ENCODE results near the gene NR2F1.

Gene NR2F1

GRCh38 chr5:93577854-93578812, 4.9 kb upstream of the NR2F1 start:
- DNase-seq (ENCODE audit: low spot score) = peak; percentile 3

- DNase-seq (ENCODE audit: low spot score) = peak; percentile 56
Observed at GRCh38 chr5:93578813-93579691, 4.0 kb upstream of the NR2F1 start.

GRCh38 chr5:93579692-93580062, 3.3 kb upstream of the NR2F1 start:
- peak; percentile 50 for DNase-seq (ENCODE audit: low spot score)

GRCh38 chr5:93580063-93580926, 2.7 kb upstream of the NR2F1 start:
- DNase-seq (ENCODE audit: low spot score) = peak; percentile 49

GRCh38 chr5:93580927-93581445, 2.0 kb upstream of the NR2F1 start, which contains the start of gene NR2F1-AS1:
NR2F1-AS1 (minus strand) TSS chr5:93581219.
- no peak for DNase-seq (ENCODE audit: low spot score)

GRCh38 chr5:93582167-93582462, 907 bp upstream of the NR2F1 start:
- no peak for DNase-seq (ENCODE audit: low spot score)

GRCh38 chr5:93583439-93583767, 381 bp downstream of the NR2F1 start:
- DNase-seq (ENCODE audit: low spot score) = no peak

GRCh38 chr5:93583768-93584595, 960 bp downstream of the NR2F1 start:
- peak; percentile 75 for DNase-seq (ENCODE audit: low spot score)

GRCh38 chr5:93584596-93585040, 1.6 kb downstream of the NR2F1 start:
- no peak for DNase-seq (ENCODE audit: low spot score)

GRCh38 chr5:93585041-93585766, 2.2 kb downstream of the NR2F1 start:
- peak; percentile 83 for DNase-seq (ENCODE audit: low spot score)

- DNase-seq (ENCODE audit: low spot score) = no peak
Observed at GRCh38 chr5:93585767-93586385, 2.9 kb downstream of the NR2F1 start.

- no peak for DNase-seq (ENCODE audit: low spot score)
Observed at GRCh38 chr5:93586736-93587596, 3.9 kb downstream of the NR2F1 start.

- DNase-seq (ENCODE audit: low spot score) = no peak
Observed at GRCh38 chr5:93587597-93588351, 4.8 kb downstream of the NR2F1 start.

- no peak for DNase-seq (ENCODE audit: low spot score)
Observed at GRCh38 chr5:93588352-93589151, 5.5 kb downstream of the NR2F1 start.

GRCh38 chr5:93589152-93589828, 6.3 kb downstream of the NR2F1 start:
- DNase-seq (ENCODE audit: low spot score) = no peak

GRCh38 chr5:93589829-93590215, 6.8 kb downstream of the NR2F1 start:
- DNase-seq (ENCODE audit: low spot score) = no peak

GRCh38 chr5:93590493-93590892, 7.5 kb downstream of the NR2F1 start:
- no peak for DNase-seq (ENCODE audit: low spot score)

All from HuH-7.5 (cell line).